Coronary artery (tissue), 2 donors: ENCODE data around the gene LMBR1.
"Not testable (repeated sequence)": the region's sequence is repeated elsewhere in the genome, so short reads cannot be mapped to it uniquely, and the experiment has no call there.

Source experiments
- DNase-seq: peaks from one replicate; pipeline ENCODE4 v3.0.0-alpha.2; 2017; ENCODE audit warnings: low spot score
- H3K27ac ChIP-seq, 2 donors: fragments of 200-600 bp; sonication (generic); one replicate each; pipeline ENCODE4 v1.5.1; 2016 to 2019
- H3K4me3 ChIP-seq: fragments of 200-600 bp; sonication (generic); 2 replicates; pipeline ENCODE4 v1.5.1; 2016; ENCODE audit warnings: mild to moderate bottlenecking, moderate library complexity
- TF ChIP-seq, protein P1 (sequence below): fragments of 200-600 bp; sonication (generic); IDR thresholded peaks from one replicate; pipeline ENCODE4 v1.5.1; 2019; ENCODE audit warnings: antibody characterized with exemption

Gene LMBR1, protein sequence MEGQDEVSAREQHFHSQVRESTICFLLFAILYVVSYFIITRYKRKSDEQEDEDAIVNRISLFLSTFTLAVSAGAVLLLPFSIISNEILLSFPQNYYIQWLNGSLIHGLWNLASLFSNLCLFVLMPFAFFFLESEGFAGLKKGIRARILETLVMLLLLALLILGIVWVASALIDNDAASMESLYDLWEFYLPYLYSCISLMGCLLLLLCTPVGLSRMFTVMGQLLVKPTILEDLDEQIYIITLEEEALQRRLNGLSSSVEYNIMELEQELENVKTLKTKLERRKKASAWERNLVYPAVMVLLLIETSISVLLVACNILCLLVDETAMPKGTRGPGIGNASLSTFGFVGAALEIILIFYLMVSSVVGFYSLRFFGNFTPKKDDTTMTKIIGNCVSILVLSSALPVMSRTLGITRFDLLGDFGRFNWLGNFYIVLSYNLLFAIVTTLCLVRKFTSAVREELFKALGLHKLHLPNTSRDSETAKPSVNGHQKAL

DNA sequence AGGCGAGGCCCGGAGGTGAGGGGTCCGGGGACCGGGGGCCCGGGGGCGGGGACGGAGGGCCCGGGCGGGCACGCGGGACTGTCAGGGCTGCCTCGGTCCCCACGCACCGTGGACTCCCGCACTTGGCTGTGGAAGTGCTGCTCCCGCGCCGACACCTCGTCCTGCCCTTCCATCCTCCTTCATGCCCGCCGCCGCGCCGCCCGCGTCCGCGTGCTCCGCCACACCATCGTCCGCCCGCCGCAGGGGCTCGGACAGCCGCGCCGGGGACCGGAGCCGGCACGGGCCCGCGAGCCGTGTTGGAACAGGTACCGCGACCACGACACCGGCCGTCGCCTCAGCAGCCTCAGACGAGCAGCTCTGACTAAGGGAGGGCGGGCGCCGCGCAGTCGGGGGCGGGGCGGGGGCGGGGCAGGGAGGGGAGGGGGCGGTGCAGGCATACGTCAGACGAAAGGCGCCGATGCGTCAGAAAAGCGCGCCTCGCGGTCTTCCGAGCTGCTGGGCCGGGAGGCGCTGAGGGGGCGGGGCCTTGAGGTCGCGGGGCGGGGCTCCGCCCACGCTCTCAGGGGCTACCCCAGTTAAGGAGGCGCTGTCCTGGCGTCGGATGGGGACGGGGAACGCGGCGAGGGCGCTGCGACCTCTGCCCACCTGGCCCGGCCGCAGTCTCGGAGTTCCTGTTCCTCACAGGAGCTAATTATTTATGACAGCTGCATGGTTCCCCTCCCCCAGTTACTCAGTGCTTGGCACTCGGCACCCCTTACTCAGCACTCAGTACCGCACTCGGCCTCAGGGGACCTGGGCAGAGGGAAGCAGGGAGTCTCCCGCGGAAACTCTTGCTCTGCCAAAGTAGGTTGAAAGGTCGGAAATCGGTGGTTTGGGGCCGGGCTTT is at the start of gene LMBR1:
LMBR1 (minus strand) TSS at position 363 of the 886 bp plus-strand sequence; CDS start at position 173, 190 bp downstream.
- DNase-seq, result peak; percentile 96
- TF ChIP-seq, protein P1, sequence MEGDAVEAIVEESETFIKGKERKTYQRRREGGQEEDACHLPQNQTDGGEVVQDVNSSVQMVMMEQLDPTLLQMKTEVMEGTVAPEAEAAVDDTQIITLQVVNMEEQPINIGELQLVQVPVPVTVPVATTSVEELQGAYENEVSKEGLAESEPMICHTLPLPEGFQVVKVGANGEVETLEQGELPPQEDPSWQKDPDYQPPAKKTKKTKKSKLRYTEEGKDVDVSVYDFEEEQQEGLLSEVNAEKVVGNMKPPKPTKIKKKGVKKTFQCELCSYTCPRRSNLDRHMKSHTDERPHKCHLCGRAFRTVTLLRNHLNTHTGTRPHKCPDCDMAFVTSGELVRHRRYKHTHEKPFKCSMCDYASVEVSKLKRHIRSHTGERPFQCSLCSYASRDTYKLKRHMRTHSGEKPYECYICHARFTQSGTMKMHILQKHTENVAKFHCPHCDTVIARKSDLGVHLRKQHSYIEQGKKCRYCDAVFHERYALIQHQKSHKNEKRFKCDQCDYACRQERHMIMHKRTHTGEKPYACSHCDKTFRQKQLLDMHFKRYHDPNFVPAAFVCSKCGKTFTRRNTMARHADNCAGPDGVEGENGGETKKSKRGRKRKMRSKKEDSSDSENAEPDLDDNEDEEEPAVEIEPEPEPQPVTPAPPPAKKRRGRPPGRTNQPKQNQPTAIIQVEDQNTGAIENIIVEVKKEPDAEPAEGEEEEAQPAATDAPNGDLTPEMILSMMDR, result peak; percentile 42
- H3K27ac ChIP-seq, result peak within 1 kb of the TSS; percentile 84 to 97

DNA sequence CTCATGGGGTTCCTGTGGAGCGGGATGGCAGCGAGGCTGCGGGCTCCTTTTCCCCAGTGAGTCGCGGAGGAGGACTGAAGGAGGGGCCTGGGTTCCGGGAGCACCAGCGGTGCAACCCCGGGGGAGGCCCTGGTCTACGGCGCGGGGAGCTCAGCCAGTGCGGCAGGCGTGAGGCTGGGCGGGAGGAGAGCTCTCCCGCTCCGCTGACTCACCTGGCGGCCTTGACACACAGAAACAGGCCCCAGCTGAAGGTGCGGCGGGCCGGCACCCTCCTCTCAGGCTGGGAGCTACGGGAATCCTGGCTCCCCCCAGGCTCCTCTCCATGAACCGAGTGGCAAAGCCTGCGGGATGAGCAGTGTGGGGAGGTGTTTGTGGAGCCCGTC is 49.7 kb upstream of the LMBR1 start:
- DNase-seq, result no peak
- Histone ChIP-seq H3K4me3 (no peak overlapping the region), H3K27ac (no peak overlapping the region)
- TF ChIP-seq, protein P1, result no peak

More for the DNA sequence above, at the start of gene LMBR1:
- H3K4me3 ChIP-seq, result peak within 1 kb of the TSS; percentile 100

DNA sequence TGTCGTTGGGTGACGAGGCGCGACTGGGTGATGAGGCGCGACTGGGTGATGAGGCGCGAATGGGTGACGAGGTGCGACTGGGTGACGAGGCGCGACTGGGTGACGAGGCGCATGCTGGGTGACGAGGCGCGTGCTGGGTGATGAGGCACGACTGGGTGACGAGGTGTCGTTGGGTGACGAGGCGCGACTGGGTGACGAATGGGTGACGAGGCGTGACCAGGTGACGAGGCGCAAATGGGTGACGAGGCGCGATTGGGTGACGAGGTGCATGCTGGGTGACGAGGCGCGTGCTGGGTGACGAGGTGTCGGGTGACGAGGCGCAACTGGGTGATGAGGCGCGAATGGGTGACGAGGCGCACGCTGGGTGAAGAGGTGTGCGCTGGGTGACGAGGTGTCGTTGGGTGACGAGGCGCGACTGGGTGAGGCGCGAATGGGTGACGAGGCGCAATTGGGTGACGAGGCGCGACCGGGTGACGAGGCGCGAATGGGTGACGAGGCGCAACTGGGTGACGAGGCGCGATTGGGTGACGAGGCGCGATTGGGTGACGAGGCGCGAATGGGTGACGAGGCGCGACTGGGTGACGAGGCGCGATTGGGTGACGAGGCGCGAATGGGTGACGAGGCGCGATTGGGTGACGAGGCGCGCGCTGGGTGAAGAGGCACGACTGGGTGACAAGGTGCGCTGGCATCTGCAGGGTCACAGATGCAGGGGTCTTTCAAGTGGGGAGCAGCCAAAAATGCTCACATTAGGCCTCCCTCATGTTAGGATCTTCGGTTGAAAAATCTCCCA is 48.6 kb upstream of the LMBR1 start:
- DNase-seq, result no peak
- Histone ChIP-seq H3K4me3 (no peak overlapping the region), H3K27ac (no peak overlapping the region)
- TF ChIP-seq, protein P1, result no peak

DNA sequence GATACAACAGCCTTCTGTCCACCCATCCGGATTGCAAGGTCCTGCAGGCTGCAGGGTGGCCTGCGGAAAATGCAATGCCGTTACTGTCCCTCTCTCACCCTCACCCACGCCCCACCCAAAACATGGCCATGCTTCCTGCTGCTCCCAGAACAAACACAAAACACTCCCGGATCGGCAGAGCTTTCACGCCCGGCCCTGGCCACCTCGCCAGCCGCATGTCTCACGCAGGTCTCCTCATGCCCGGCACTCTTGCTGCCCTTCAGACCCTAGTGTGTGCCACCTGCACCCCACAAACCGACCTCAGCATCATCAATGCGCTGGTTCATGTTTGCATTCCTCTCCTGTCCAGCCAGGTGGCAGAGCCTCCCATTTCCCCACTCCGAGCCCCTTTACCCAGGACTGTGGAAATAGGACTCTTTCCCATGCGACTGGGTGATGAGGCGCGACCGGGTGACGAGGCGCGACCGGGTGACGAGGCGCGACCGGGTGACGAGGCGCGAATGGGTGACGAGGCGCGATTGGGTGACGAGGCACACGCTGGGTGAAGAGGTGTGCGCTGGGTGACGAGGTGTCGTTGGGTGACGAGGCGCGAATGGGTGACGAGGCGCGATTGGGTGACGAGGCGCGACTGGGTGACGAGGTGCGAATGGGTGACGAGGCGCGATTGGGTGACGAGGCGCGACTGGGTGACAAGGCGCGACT is 47.6 kb upstream of the LMBR1 start:
- Histone ChIP-seq H3K27ac (no peak overlapping the region), H3K4me3 (no peak overlapping the region)
- TF ChIP-seq, protein P1, result no peak
- DNase-seq, result no peak

DNA sequence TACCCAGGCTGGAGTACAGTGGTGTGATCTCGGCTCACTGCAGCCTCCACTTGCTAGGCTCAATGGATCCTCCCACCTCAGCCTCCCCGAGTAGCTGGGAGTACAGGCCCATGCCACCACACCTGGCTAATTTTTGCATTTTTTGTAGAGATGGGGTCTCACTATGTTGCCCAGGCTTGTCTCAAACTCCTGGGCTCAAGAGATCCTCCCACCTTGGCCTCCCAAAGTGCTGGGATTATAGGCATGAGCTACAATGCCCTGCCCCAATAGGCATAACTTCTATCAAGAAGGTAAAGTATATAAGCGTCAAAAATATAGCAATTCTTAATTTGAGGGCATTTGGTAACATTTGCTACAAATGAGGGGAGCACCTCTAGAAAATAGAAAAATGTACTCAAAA is 43.8 kb upstream of the LMBR1 start:
- not testable (repeated sequence) for H3K27ac ChIP-seq, DNase-seq, H3K4me3 ChIP-seq

DNA sequence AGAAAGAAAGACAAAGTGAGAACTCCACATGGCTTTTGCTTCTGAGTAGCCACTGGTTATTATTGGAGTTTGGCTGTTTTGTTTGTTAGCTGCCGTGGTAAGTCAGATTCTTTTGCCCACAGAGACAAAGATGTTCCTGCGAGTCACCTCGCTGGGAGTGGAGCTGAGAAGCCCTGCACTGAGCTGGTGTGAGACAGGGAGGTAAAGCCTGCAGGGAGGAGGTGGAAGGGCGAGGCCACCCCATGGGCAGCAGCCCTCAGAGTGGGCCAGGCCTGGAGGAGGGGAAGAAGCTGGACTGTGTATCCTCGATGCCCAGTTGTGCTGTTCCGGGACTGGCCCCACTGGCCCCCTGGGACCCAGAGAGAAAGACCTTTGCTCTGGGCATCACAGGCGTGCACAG is 42.3 kb upstream of the LMBR1 start:
- TF ChIP-seq, protein P1, result no peak
- H3K4me3 ChIP-seq, result no peak overlapping the region
- no peak for DNase-seq

More for the DNA sequence above, 42.3 kb upstream of the LMBR1 start:
- no peak overlapping the region for H3K27ac ChIP-seq
